ENCODE measurements around the gene NSMCE1.
A peak's percentile ranks its signal among the peaks of the same experiment; 100 is the strongest.

NSMCE1 gene

GRCh38 chr16:27228045-27228444, 40.5 kb downstream of the NSMCE1 start:
- no CpG with 5 or more reads among the region's 12 CpGs for WGBS (ENCODE audit: extremely low coverage, insufficient coverage, insufficient read length)
- H3K4me2 ChIP-seq (ENCODE audit: low read length) = no peak overlapping the region

DNA sequence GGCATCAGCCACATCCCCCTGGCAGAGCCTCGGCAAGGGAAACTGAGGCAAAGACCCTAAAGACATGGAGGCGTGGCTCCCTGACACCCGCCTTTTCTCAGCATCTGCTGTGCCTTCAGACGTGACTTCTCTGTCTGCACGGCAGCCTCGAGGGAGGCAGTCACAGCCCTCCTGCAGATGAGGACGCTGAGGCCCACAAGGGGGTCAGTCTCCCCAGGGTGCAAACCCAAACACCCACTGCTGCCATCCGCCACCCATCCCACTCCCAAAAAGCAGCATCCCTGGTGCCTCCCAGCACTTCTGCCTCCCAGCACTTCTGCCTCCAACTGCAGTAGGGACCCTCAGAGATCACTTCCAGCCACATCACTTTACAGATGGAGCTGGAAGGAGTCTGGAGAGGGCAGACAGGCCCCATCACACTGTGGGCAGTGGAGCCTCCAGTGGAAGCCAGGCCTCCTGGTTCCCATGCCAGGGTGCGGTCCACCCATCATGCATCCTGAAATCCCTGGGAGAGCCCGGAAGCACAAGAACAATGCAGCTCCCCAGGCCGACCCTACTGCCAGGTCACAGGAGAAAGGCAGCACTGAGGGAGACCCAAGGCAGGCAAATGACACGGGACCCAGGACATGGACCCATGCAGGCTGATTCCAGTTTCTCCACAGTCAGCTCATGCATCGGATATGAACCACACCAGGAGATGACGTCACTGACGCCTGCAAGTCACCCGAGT, 41.4 kb downstream of the NSMCE1 start:
- no peak for DNase-seq
- no peak overlapping the region for H3K23ac ChIP-seq (ENCODE audit: low read length)
- H3K36me3 ChIP-seq (ENCODE audit: control insufficient read depth in 1 of 2, insufficient read depth in 2 of 2, low read length in 2 of 2) = peaks cover 0 to 9% of the 10 kb centered on the region in 2 experiments
- no peak overlapping the region for H4K8ac ChIP-seq (ENCODE audit: low read depth, low read length)
- H2BK12ac ChIP-seq (ENCODE audit: low read length) = no peak overlapping the region
- H3K4me3 ChIP-seq (ENCODE audit: low read depth, low read length) = no peak overlapping the region
- WGBS (ENCODE audit: extremely low coverage, insufficient coverage, insufficient read length) = no CpG with 5 or more reads among the region's 16 CpGs
- no peaks in the 10 kb centered on the region for H3K79me2 ChIP-seq (ENCODE audit: control insufficient read depth, insufficient read depth, low read length, poor library complexity)
- H3K9me3 ChIP-seq (ENCODE audit: insufficient read depth, low read depth, low read length) = peaks cover 2% of the 10 kb centered on the region
- H3K4me1 ChIP-seq (ENCODE audit: control insufficient read depth in 1 of 2, insufficient read depth in 2 of 2, low read length in 2 of 2) = peaks cover 10 to 13% of the 10 kb centered on the region in 2 experiments
- no peak overlapping the region for H2BK120ac ChIP-seq (ENCODE audit: insufficient read depth, low read length, poor library complexity)
- H2AFZ ChIP-seq (ENCODE audit: insufficient read depth, low read length, poor library complexity) = no peak overlapping the region
- no peak overlapping the region for H2BK5ac ChIP-seq (ENCODE audit: low read depth, low read length, poor library complexity)
- H3K4ac ChIP-seq (ENCODE audit: low read depth, low read length) = no peak overlapping the region
- H3K27me3 ChIP-seq (ENCODE audit: insufficient read depth, low read length) = no peaks in the 10 kb centered on the region
- H3K9ac ChIP-seq (ENCODE audit: low read length) = no peak overlapping the region
- H2AK5ac ChIP-seq (ENCODE audit: low read length) = no peak overlapping the region
- peaks cover 9% of the 10 kb centered on the region for H3K79me1 ChIP-seq (ENCODE audit: low read length)
- no peak overlapping the region for H3K4me2 ChIP-seq (ENCODE audit: low read length)
- no peak overlapping the region for H3K27ac ChIP-seq (ENCODE audit: low read depth, low read length)
- no peak overlapping the region for H4K12ac ChIP-seq (ENCODE audit: low read depth, low read length)
- H3K18ac ChIP-seq (ENCODE audit: low read length) = no peak overlapping the region
- no peak overlapping the region for H3K14ac ChIP-seq (ENCODE audit: low read length)
- no peak overlapping the region for H4K91ac ChIP-seq (ENCODE audit: low read depth, low read length)

More at GRCh38 chr16:27228045-27228444, 40.5 kb downstream of the NSMCE1 start:
- no peak overlapping the region for H4K91ac ChIP-seq (ENCODE audit: low read depth, low read length)
- H2BK120ac ChIP-seq (ENCODE audit: insufficient read depth, low read length, poor library complexity) = no peak overlapping the region
- no peak overlapping the region for H3K14ac ChIP-seq (ENCODE audit: low read length)
- H3K27ac ChIP-seq (ENCODE audit: low read depth, low read length) = no peak overlapping the region
- no peak overlapping the region for H2BK5ac ChIP-seq (ENCODE audit: low read depth, low read length, poor library complexity)
- H3K9ac ChIP-seq (ENCODE audit: low read length) = no peak overlapping the region
- H4K8ac ChIP-seq (ENCODE audit: low read depth, low read length) = no peak overlapping the region
- H3K23ac ChIP-seq (ENCODE audit: low read length) = no peak overlapping the region
- H4K12ac ChIP-seq (ENCODE audit: low read depth, low read length) = no peak overlapping the region
- peaks cover 5% of the 10 kb centered on the region for H3K79me1 ChIP-seq (ENCODE audit: low read length)
- H2BK12ac ChIP-seq (ENCODE audit: low read length) = no peak overlapping the region
- no peak overlapping the region for H2AFZ ChIP-seq (ENCODE audit: insufficient read depth, low read length, poor library complexity)
- no peaks in the 10 kb centered on the region for H3K79me2 ChIP-seq (ENCODE audit: control insufficient read depth, insufficient read depth, low read length, poor library complexity)
- no peak overlapping the region for H3K4me3 ChIP-seq (ENCODE audit: low read depth, low read length)
- H3K4me1 ChIP-seq (ENCODE audit: control insufficient read depth in 1 of 2, insufficient read depth in 2 of 2, low read length in 2 of 2) = peaks cover 2 to 11% of the 10 kb centered on the region in 2 experiments
- H3K9me3 ChIP-seq (ENCODE audit: insufficient read depth, low read depth, low read length) = peaks cover 2% of the 10 kb centered on the region
- H3K4ac ChIP-seq (ENCODE audit: low read depth, low read length) = no peak overlapping the region
- H3K18ac ChIP-seq (ENCODE audit: low read length) = no peak overlapping the region
- H3K27me3 ChIP-seq (ENCODE audit: insufficient read depth, low read length) = no peaks in the 10 kb centered on the region
- H3K36me3 ChIP-seq (ENCODE audit: control insufficient read depth in 1 of 2, insufficient read depth in 2 of 2, low read length in 2 of 2) = peaks cover 0 to 9% of the 10 kb centered on the region in 2 experiments
- no peak for DNase-seq
- H2AK5ac ChIP-seq (ENCODE audit: low read length) = no peak overlapping the region

DNA sequence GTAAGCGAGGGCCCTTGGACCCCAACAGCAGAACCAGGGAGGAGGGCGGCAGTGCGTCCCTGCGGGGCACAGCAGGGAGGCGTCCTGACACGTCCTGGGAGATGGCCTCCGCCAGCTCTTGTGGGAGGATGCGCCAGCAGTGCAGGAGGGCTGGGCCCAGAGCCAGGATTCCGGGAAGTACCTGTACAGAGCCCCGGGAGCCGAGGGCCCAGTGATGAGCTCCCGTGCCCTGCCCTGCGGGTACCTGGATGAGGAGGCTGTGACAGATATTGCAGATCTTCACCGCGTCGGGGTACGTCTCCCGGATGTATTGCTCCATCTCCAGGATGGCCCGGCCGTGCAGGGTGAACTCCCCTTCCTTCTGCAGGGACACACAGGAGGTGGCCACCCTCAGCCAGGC, 42.1 kb downstream of the NSMCE1 start:
- H3K14ac ChIP-seq (ENCODE audit: low read length) = no peak overlapping the region
- H3K36me3 ChIP-seq (ENCODE audit: control insufficient read depth in 1 of 2, insufficient read depth in 2 of 2, low read length in 2 of 2) = peaks cover 0 to 9% of the 10 kb centered on the region in 2 experiments
- peaks cover 2% of the 10 kb centered on the region for H3K9me3 ChIP-seq (ENCODE audit: insufficient read depth, low read depth, low read length)
- H3K4me2 ChIP-seq (ENCODE audit: low read length) = no peak overlapping the region
- no peak overlapping the region for H3K9ac ChIP-seq (ENCODE audit: low read length)
- no CpG with 5 or more reads among the region's 20 CpGs for WGBS (ENCODE audit: extremely low coverage, insufficient coverage, insufficient read length)
- no peak overlapping the region for H3K27ac ChIP-seq (ENCODE audit: low read depth, low read length)
- peak in 1 of 2 donors; percentile 49 for DNase-seq
- H2AK5ac ChIP-seq (ENCODE audit: low read length) = no peak overlapping the region
- no peak overlapping the region for H2AFZ ChIP-seq (ENCODE audit: insufficient read depth, low read length, poor library complexity)
- no peak overlapping the region for H4K8ac ChIP-seq (ENCODE audit: low read depth, low read length)
- H4K91ac ChIP-seq (ENCODE audit: low read depth, low read length) = no peak overlapping the region
- no peaks in the 10 kb centered on the region for H3K79me2 ChIP-seq (ENCODE audit: control insufficient read depth, insufficient read depth, low read length, poor library complexity)
- no peak overlapping the region for H3K4ac ChIP-seq (ENCODE audit: low read depth, low read length)
- peaks cover 9% of the 10 kb centered on the region for H3K79me1 ChIP-seq (ENCODE audit: low read length)
- H3K18ac ChIP-seq (ENCODE audit: low read length) = no peak overlapping the region
- no peak overlapping the region for H2BK5ac ChIP-seq (ENCODE audit: low read depth, low read length, poor library complexity)
- no peak overlapping the region for H3K4me3 ChIP-seq (ENCODE audit: low read depth, low read length)
- H3K4me1 ChIP-seq (ENCODE audit: control insufficient read depth in 1 of 2, insufficient read depth in 2 of 2, low read length in 2 of 2) = peaks cover 10 to 13% of the 10 kb centered on the region in 2 experiments
- no peaks in the 10 kb centered on the region for H3K27me3 ChIP-seq (ENCODE audit: insufficient read depth, low read length)
- H2BK12ac ChIP-seq (ENCODE audit: low read length) = no peak overlapping the region
- no peak overlapping the region for H2BK120ac ChIP-seq (ENCODE audit: insufficient read depth, low read length, poor library complexity)
- no peak overlapping the region for H4K12ac ChIP-seq (ENCODE audit: low read depth, low read length)
- no peak overlapping the region for H3K23ac ChIP-seq (ENCODE audit: low read length)

DNA sequence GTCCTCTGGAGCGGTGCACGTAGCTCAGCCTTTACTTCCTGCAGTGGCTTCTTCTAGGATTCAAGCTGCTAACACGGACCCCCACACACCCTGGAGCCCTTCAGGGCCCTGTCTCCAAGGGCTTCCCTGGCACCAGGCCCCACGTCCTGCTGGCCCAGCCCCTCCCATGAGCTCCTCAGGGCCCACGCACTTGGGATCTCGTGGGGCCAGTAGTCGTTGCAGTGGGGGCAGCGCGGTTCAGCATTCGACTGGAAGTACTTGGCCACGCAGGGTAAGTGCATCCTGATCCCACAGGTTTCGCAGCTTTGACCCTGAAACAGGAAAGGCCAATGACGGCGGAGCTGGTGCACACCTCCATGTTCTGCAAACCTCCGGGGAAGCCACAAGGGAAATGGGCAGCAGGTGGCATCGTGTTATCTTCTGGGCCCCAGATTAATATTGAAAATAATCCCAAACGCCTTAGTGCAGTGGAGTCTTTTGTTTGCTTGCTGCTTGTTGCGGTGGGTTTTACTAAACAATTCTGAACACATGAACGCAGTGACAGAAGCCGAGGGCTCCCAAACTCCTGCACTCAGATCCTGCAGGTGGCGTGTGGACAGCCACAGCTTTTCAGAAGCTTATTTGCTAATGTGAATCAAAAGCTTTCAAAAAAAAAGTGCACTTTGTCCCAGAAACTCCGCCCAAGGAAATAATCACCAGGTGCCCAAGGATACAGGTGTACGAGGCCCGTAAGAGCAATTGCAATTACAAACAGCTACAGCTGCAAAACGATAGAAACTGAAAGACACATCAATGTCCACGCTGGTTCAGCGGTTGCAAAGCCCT, 42.8 kb downstream of the NSMCE1 start:
- Histone ChIP-seq H2BK120ac (ENCODE audit: insufficient read depth, low read length, poor library complexity) (no peak overlapping the region), H3K27me3 (ENCODE audit: insufficient read depth, low read length) (no peaks in the 10 kb centered on the region), H2AK5ac (ENCODE audit: low read length) (no peak overlapping the region), H3K79me1 (ENCODE audit: low read length) (peaks cover 9% of the 10 kb centered on the region), H3K14ac (ENCODE audit: low read length) (no peak overlapping the region), H3K4me1 (ENCODE audit: control insufficient read depth in 1 of 2, insufficient read depth in 2 of 2, low read length in 2 of 2) (peaks cover 10 to 13% of the 10 kb centered on the region in 2 experiments), H3K4me3 (ENCODE audit: low read depth, low read length) (no peak overlapping the region), H2BK5ac (ENCODE audit: low read depth, low read length, poor library complexity) (no peak overlapping the region), H3K23ac (ENCODE audit: low read length) (no peak overlapping the region), H3K36me3 (ENCODE audit: control insufficient read depth in 1 of 2, insufficient read depth in 2 of 2, low read length in 2 of 2) (peaks cover 0 to 8% of the 10 kb centered on the region in 2 experiments), H4K12ac (ENCODE audit: low read depth, low read length) (no peak overlapping the region), H2AFZ (ENCODE audit: insufficient read depth, low read length, poor library complexity) (no peak overlapping the region), H4K91ac (ENCODE audit: low read depth, low read length) (no peak overlapping the region), H2BK12ac (ENCODE audit: low read length) (no peak overlapping the region), H3K79me2 (ENCODE audit: control insufficient read depth, insufficient read depth, low read length, poor library complexity) (no peaks in the 10 kb centered on the region), H3K9ac (ENCODE audit: low read length) (no peak overlapping the region), H3K18ac (ENCODE audit: low read length) (no peak overlapping the region), H3K4ac (ENCODE audit: low read depth, low read length) (no peak overlapping the region), H3K9me3 (ENCODE audit: insufficient read depth, low read depth, low read length) (peaks cover 2% of the 10 kb centered on the region), H3K4me2 (ENCODE audit: low read length) (no peak overlapping the region), H4K8ac (ENCODE audit: low read depth, low read length) (no peak overlapping the region), H3K27ac (ENCODE audit: low read depth, low read length) (no peak overlapping the region)
- no peak for DNase-seq
- no CpG with 5 or more reads among the region's 27 CpGs for WGBS (ENCODE audit: extremely low coverage, insufficient coverage, insufficient read length)
